ENCODE data around the gene NXPH4. TPM values are rescaled to one million over a fixed set of nuclear protein-coding genes. Genes with fewer than 3 reads are reported as not detected.

The NXPH4 gene
- polyA plus RNA-seq, 1 experiment, result 2.8 TPM

DNA sequence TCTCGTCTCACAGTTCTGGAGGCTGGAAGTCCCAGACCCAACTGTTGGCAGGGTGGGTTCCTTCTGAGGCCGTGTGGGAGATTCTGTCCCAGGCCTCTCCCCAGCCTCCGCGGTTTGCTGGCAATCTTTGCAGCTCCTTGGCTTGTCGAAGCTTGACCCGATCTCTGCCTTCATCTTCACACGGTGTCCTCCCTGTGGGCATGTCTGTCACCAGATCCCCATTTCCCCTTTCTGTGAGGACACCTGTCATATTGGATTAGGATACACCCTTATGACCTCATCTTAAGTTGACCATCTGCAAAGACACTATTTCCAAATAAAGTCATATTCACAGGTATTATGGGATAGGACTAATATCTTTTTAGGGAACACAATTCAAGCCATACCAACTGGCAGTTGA lies 46.6 kb upstream of the NXPH4 start:
- CTCF ChIA-PET, result interaction anchor here (1.3 to 11.4 kb wide), 3 partner anchors 11 to 45 kb away, joined by 7 to 357 read pairs (median 7); partner anchors contain the start of gene LRP1
- Histone ChIP-seq H3K27me3 (ENCODE audit: control insufficient read depth, insufficient read depth, low read length) (no peaks in the 10 kb centered on the region), H3K36me3 (ENCODE audit: control insufficient read depth, insufficient read depth, low read length) (peaks cover 75% of the 10 kb centered on the region)

GRCh38 chr12:57170408-57170807 lies 46.2 kb upstream of the NXPH4 start:
- no peak for DNase-seq (ENCODE audit: low read depth)
- TF ChIP-seq, protein P1, sequence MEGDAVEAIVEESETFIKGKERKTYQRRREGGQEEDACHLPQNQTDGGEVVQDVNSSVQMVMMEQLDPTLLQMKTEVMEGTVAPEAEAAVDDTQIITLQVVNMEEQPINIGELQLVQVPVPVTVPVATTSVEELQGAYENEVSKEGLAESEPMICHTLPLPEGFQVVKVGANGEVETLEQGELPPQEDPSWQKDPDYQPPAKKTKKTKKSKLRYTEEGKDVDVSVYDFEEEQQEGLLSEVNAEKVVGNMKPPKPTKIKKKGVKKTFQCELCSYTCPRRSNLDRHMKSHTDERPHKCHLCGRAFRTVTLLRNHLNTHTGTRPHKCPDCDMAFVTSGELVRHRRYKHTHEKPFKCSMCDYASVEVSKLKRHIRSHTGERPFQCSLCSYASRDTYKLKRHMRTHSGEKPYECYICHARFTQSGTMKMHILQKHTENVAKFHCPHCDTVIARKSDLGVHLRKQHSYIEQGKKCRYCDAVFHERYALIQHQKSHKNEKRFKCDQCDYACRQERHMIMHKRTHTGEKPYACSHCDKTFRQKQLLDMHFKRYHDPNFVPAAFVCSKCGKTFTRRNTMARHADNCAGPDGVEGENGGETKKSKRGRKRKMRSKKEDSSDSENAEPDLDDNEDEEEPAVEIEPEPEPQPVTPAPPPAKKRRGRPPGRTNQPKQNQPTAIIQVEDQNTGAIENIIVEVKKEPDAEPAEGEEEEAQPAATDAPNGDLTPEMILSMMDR (IDR thresholded peaks at IDR 0.05; ENCODE audit: insufficient read depth, low read depth, low read length), result no peak
- CTCF ChIA-PET, result interaction anchor here (0.8 to 11.4 kb wide), 5 partner anchors 11 to 97 kb away, joined by 3 to 357 read pairs (median 7); partner anchors contain the start of genes LRP1 and STAT6
- no peak overlapping the region for H3K4me3 ChIP-seq (ENCODE audit: low read depth, low read length)
- POLR2A ChIA-PET, result no interaction called here
- no peaks in the 10 kb centered on the region for H3K27me3 ChIP-seq (ENCODE audit: control insufficient read depth, insufficient read depth, low read length)
- peaks cover 77% of the 10 kb centered on the region for H3K36me3 ChIP-seq (ENCODE audit: control insufficient read depth, insufficient read depth, low read length)

More for the DNA sequence above, 46.6 kb upstream of the NXPH4 start:
- POLR2A ChIA-PET, result no interaction called here
- no peak for DNase-seq (ENCODE audit: low read depth)
- H3K4me3 ChIP-seq (ENCODE audit: low read depth, low read length), result no peak overlapping the region
- TF ChIP-seq, protein P1 (IDR thresholded peaks at IDR 0.05; ENCODE audit: insufficient read depth, low read depth, low read length), result no peak

- TF ChIP-seq, protein P1 (IDR thresholded peaks at IDR 0.05; ENCODE audit: insufficient read depth, low read depth, low read length), result no peak
- no peak for DNase-seq (ENCODE audit: low read depth)
- no peak overlapping the region for H3K4me3 ChIP-seq (ENCODE audit: low read depth, low read length)
- CTCF ChIA-PET, result interaction anchor here (0.8 to 11.4 kb wide), 7 partner anchors 11 to 101 kb away, joined by 3 to 357 read pairs (median 7); partner anchors contain the start of genes LRP1 and STAT6
- H3K27me3 ChIP-seq (ENCODE audit: control insufficient read depth, insufficient read depth, low read length), result no peaks in the 10 kb centered on the region
- peaks cover 79% of the 10 kb centered on the region for H3K36me3 ChIP-seq (ENCODE audit: control insufficient read depth, insufficient read depth, low read length)
- POLR2A ChIA-PET, result no interaction called here
Observed at GRCh38 chr12:57170927-57171326, 45.7 kb upstream of the NXPH4 start.

GRCh38 chr12:57171668-57172067 lies 44.9 kb upstream of the NXPH4 start:
- POLR2A ChIA-PET, result interaction anchor here (0.7 kb wide), 1 partner anchor 99 kb away, joined by 5 read pairs; no protein-coding TSS in a partner anchor

DNA sequence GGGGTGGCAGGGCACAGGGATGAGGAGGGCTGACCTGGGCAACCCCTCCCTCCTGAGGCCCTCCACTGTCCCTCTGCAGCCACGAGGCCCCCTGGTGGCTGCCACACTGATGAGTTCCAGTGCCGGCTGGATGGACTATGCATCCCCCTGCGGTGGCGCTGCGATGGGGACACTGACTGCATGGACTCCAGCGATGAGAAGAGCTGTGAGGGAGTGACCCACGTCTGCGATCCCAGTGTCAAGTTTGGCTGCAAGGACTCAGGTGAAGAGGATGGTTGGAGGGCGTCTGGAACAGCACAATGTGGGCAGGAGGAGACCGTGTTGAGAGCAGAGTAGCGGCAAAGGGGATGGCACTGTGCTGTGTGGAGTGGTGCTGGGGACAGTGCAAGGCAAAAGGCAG lies 43.5 kb upstream of the NXPH4 start:
- no peak for DNase-seq (ENCODE audit: low read depth)
- Histone ChIP-seq H3K27me3 (ENCODE audit: control insufficient read depth, insufficient read depth, low read length) (no peaks in the 10 kb centered on the region), H3K36me3 (ENCODE audit: control insufficient read depth, insufficient read depth, low read length) (peaks cover 79% of the 10 kb centered on the region), H3K4me3 (ENCODE audit: low read depth, low read length) (no peak overlapping the region)
- ChIA-PET CTCF (interaction anchor here (0.6 to 11.4 kb wide), 19 partner anchors 8 to 104 kb away, joined by 3 to 357 read pairs (median 4); partner anchors contain the start of genes LRP1 and STAT6), POLR2A (no interaction called here)
- TF ChIP-seq, protein P1 (IDR thresholded peaks at IDR 0.05; ENCODE audit: insufficient read depth, low read depth, low read length), result peak; percentile 66

More at GRCh38 chr12:57171668-57172067, 44.9 kb upstream of the NXPH4 start:
- CTCF ChIA-PET, result interaction anchor here (0.6 to 11.4 kb wide), 8 partner anchors 14 to 102 kb away, joined by 3 to 357 read pairs (median 8); partner anchors contain the start of genes LRP1 and STAT6
- Histone ChIP-seq H3K36me3 (ENCODE audit: control insufficient read depth, insufficient read depth, low read length) (peaks cover 81% of the 10 kb centered on the region), H3K4me3 (ENCODE audit: low read depth, low read length) (no peak overlapping the region), H3K27me3 (ENCODE audit: control insufficient read depth, insufficient read depth, low read length) (no peaks in the 10 kb centered on the region)
- TF ChIP-seq, protein P1 (IDR thresholded peaks at IDR 0.05; ENCODE audit: insufficient read depth, low read depth, low read length), result no peak
- DNase-seq (ENCODE audit: low read depth), result no peak

Data from BJ (cell line).